AG08396 (cell line): Measurements from ENCODE around the gene TUBA3C.
"Not testable (repeated sequence)": the region's sequence is repeated elsewhere in the genome, so short reads cannot be mapped to it uniquely, and the experiment has no call there.

ENCODE experiments used
- DNase-seq: peaks from one replicate; pipeline ENCODE4 v3.0.0; 2012; ENCODE audit warnings: low spot score, mixed read lengths

Gene TUBA3C

DNA sequence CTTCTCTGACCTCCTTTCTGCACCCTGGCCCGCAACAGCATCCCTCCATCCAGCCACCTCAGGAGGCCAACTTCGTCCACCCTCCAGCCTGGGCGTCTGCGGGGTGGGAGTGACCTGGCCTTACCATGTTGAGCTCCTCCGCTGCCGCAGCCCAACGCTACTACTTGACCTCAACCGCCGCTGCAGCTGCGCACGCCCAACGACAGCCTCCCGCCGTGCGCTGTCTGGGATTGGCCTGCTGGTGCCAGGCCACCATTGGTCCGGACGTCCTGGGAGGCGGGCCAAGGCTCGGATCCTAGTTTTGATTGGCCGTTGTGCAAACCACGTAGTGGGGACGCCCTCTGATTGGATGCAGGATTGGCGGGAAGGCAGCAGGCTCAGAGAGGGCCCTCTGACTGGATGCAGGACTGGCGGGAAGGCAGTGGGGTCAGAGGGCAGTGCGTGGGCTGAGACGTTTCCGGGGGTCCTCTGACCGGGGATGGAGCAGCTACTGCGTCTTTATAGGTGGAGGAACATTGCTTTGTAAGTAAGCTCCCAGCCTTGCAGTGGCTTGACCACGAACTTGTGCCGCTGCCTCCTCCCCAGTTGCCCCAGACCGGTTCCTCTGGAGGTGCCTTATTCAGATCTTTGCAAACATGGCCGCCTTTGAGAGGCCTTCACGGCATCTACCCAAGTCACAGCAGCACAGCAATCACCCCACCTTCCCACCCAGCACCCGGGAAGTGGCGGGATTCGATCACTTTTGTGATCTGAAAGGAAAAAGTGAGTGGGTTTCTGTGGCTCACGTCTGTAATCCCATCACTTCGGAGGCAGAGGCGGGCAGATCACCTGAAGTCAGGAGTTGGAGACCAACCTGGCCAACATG, at the start of gene TUBA3C:
TSS of gene TUBA3C (minus strand) at position 204 of the 865 bp plus-strand sequence. CDS start at position 127, 77 bp downstream.
- no peak for DNase-seq

- not testable (repeated sequence) for DNase-seq
These were observed 25.8 kb upstream of the TUBA3C start for GRCh38 chr13:19207413-19207812.

DNA sequence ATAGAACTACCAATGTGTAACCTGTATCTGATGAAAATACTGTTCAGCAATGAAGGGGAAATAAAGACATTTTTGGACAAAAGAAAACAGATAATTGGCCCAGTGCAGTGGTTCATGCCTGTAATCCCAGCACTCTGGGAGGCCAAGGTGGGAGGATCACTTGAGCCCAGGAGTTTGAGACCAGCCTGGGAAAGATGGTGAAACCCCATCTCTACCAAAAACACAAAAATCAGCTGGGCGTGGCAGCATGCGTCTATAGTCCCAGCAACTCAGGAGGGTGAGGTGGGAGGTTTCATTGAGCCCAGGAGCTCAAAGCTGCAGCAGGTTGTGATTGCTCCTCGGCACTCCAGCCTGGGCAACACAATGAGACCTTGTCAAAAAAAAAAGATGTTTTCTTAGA, 11.0 kb upstream of the TUBA3C start:
- DNase-seq: not testable (repeated sequence)

DNA sequence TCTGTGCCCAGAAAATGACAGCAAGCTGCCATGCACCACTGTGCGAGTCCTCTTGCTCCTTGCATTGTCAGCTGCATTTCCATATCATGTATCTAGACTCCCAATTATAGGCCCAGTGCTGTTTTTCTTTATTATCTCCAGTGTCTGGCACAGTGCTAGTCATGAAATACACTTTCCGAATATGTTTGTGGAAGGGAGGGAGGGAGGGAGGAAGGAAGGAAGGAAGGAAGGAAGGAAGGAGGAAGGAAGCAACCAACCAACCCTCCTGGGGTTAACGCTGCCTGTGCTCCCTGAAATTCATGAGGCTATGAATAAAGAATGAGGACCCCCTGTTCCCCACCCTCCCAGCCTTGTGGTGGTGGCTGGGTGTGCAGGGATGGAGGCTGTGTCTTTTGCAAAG, 8.3 kb upstream of the TUBA3C start:
- not testable (repeated sequence) for DNase-seq

DNA sequence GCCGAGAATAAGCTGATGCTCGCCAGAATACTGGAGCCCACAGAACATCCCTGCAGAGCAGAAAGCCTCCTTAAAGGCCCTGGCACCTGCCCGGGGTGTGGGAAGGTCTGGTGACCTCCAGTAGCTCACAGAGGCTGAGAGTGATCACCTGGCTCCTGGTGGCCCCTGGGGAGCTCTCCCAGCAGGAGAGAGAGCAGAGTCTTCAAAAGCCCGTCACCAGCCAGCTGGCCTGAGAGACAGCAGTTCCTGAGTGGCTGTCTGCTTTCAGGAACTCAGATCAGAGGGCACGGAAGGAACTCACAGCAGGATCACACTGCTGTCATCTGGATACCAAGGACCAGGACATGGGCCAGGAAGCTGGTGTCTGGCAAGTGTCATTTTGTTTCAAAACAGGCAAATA, 7.7 kb upstream of the TUBA3C start:
- not testable (repeated sequence) for DNase-seq

DNA sequence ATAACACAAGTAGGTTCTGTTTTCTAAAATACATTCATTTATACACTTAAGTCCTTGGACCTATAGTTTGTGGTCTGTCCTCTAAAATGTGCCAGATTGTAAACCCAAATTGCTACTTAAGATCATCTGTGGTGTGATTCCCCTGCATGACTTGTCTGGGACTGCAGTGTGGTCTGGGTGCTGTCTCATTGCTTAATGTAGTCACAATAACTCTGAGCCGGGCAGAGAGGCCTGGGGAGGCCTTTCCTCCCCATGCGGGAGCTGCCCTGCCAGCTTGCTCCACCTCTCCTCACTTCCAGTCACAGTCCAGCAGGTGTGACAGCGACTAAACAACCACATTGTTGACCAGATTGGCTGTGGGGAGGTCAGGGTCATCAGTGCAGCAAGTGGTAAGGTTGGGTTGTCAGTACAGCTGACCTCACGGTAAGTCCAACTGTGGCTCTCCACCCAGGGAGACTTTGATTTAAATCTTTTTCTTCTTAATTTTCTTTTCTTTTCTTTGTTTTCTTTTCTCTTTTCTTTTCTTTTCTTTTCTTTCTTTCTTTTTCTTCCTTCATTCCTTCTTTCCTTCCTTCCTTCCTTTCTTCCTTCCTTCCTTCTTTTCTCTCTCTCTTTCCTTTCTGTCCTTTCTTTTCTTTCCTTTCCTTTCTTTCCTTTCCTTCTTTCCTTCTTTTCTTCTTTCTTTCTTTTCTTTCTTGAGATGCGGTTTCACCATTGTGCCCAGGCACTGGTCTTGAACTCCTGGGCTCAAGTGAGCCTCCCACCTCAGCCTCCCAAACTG, 4.4 kb upstream of the TUBA3C start:
- no peak for DNase-seq

GRCh38 chr13:19185086-19185864, 3.7 kb upstream of the TUBA3C start:
- no peak for DNase-seq

DNA sequence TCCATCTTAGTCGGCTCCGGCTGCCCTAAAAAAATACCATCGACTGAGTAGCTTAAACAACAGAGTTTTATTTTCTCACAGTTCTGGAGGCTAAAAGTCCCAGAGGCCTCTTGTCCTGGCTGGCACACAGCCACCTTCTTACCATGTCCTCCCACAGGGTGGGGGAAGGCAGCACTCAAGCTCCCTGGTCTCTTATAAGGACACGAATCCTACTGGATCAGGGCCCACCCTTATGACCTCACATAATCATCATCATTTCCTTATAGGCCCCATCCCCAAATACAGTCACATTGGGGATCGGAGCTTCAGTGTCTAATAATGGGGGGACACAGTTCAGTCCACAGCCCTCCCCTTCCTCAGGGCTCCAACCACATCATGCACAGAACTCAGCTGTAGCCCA, 2.6 kb upstream of the TUBA3C start:
- no peak for DNase-seq

- no peak for DNase-seq
These were observed 2.1 kb upstream of the TUBA3C start for GRCh38 chr13:19183676-19184075.

DNA sequence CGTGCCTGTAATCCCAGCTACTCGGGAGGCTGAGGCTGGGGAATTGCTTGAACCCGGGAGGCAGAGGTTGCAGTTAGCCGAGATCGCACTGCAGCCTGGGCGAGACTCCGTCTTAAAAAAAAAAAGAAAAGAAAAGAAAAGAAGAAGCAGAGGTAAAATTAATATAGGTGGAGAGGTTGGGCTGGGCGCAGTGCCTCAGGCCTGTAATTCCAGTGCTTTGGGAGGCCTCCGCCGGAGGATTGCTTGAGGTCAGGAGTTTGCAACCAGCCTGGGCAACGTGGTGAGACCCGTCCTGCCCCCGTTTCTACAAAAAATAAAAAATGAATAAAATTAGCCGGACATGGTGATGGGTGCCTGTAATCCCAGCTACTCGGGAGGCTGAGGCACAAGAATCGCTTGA, 912 bp upstream of the TUBA3C start:
- DNase-seq: no peak

GRCh38 chr13:19181021-19181620, 503 bp downstream of the TUBA3C start:
- DNase-seq: no peak

DNA sequence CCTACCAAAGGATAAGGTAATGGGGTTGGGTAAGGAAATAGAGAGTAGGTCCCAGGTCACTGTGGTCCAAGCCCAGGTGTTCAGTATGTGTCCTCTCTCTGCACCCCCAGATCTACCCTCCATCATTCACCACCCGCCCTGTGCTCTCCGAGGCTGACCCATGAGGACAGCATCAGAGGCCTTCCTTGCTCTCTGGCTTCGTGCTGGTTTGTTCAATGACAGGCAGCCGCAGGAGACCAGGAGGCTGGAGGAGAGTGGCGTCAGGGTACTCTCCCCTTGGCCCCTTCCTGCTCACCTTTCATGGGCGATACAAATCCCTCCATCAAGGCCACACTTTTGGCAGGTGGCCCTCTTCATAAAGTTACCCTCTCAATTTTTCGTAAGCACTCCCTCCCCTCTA, 1.7 kb downstream of the TUBA3C start:
- no peak for DNase-seq

GRCh38 chr13:19178901-19179593, 2.6 kb downstream of the TUBA3C start:
- no peak for DNase-seq

GRCh38 chr13:19176981-19177776, 4.4 kb downstream of the TUBA3C start:
- DNase-seq: not testable (repeated sequence)

GRCh38 chr13:19173752-19174151, 7.9 kb downstream of the TUBA3C start:
- no peak for DNase-seq

DNA sequence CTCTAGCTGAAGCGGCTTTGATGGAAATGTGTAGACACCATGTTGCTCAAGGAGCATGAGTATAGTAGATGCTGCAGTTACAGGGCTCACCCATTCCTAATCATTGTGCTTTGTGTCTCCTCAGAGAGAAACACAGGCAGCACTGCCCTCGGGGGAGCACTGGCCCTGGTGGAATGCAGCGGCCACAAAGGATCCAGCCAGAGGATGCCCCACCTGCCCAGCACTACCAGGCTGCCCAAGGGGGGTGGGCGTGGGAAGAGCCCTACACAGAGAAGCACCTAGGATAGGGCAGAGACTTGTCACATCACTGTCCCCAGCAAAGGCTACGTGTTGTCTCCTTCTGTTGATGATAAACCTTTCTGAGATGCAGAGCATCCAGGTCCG, 9.0 kb downstream of the TUBA3C start:
- no peak for DNase-seq

- no peak for DNase-seq
These were observed 9.5 kb downstream of the TUBA3C start for GRCh38 chr13:19172007-19172646.

GRCh38 chr13:19171563-19171962, 10.1 kb downstream of the TUBA3C start:
- DNase-seq: no peak

DNA sequence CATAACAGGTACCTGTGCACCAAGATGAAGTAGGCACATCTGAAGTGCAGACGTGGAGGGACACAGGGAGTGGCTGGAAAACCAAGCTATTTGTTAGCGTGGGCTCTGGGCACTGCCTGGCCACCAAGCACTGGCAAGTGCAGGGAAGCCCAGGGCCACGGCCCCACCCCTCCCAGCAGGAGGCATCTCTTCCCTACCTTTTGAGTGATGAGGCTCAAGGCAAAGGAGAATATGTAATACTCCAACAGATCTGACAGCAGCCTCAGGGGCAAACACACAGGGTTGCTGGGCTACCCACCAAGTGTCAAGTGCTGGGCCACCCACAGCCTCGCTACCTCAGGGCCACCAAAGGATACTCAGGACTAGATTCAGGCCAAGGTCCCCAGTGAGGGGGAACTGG, 11.6 kb downstream of the TUBA3C start:
- no peak for DNase-seq

- no peak for DNase-seq
These were observed 12.1 kb downstream of the TUBA3C start for GRCh38 chr13:19169496-19169895.
